OCI-LY7 (cell line): ENCODE data around the gene AP3M1.

Experiments
- CTCF ChIP-seq: fragments of 200-600 bp; sonication (generic); conservative IDR thresholded peaks from 2 replicates; pipeline ENCODE4 v1.5.1; 2014; ENCODE audit warnings: mild to moderate bottlenecking, antibody characterized with exemption, low read length, moderate library complexity, mixed read lengths
- EZH2phosphoT487 ChIP-seq: fragments of 200-600 bp; sonication (generic); IDR thresholded peaks from 2 replicates; pipeline ENCODE4 v1.6.1; 2018; ENCODE audit warnings: low read depth, borderline replicate concordance, mild to moderate bottlenecking, mixed run types, antibody characterized with exemption, low read length, moderate library complexity, mixed read lengths

- TF ChIP-seq CTCF (no peak), EZH2phosphoT487 (no peak)
These were observed at the start of gene AP3M1 for GRCh38 chr10:74150204-74150989.
